GM21423 (cell line): ENCODE measurements around the gene COA8.
A peak's percentile ranks its signal among the peaks of the same experiment; 100 is the strongest.
"Not testable (repeated sequence)": the region's sequence is repeated elsewhere in the genome, so short reads cannot be mapped to it uniquely, and the experiment has no call there.

Source experiments
- ATAC-seq: cut with Tn5 transposase; IDR thresholded peaks from one replicate; pipeline ENCODE4 v1.9.1; 2021; ENCODE audit warnings: mild to moderate bottlenecking, moderate library complexity; ENCODE audit not compliant: unreplicated experiment

COA8 gene

GRCh38 chr14:103525430-103526246 is 37.1 kb upstream of the COA8 start:
- not testable (repeated sequence) for ATAC-seq

GRCh38 chr14:103526247-103526913 is 36.4 kb upstream of the COA8 start:
- no peak for ATAC-seq

- ATAC-seq, result no peak
These were observed 35.9 kb upstream of the COA8 start for GRCh38 chr14:103526914-103527248.

- ATAC-seq, result peak; percentile 64
These were observed 35.2 kb upstream of the COA8 start for GRCh38 chr14:103527408-103528145.

GRCh38 chr14:103528146-103528586 is 34.6 kb upstream of the COA8 start:
- ATAC-seq, result no peak

- peak; percentile 39 for ATAC-seq
These were observed 34.0 kb upstream of the COA8 start, which contains the start of gene TRMT61A for GRCh38 chr14:103528587-103529382. Gene TRMT61A, plus strand, starts transcription at chr14:103529196. Its CDS starts 783 bp downstream, at chr14:103529979.

GRCh38 chr14:103529383-103530365 is 33.1 kb upstream of the COA8 start:
- no peak for ATAC-seq

- no peak for ATAC-seq
These were observed 32.4 kb upstream of the COA8 start for GRCh38 chr14:103530390-103530789.

GRCh38 chr14:103530831-103531230 is 31.9 kb upstream of the COA8 start:
- ATAC-seq, result no peak

- ATAC-seq, result no peak
These were observed 31.1 kb upstream of the COA8 start for GRCh38 chr14:103531421-103532215.

- ATAC-seq, result no peak
These were observed 30.3 kb upstream of the COA8 start for GRCh38 chr14:103532216-103533136.

GRCh38 chr14:103533137-103533998 is 29.4 kb upstream of the COA8 start:
- ATAC-seq, result no peak

GRCh38 chr14:103533999-103534575 is 28.7 kb upstream of the COA8 start:
- no peak for ATAC-seq

GRCh38 chr14:103534576-103535061 is 28.1 kb upstream of the COA8 start:
- ATAC-seq, result no peak

- ATAC-seq, result no peak
These were observed 27.5 kb upstream of the COA8 start for GRCh38 chr14:103535081-103535890.
